ENCODE data around the gene PALB2. TPM values are rescaled to one million over a fixed set of nuclear protein-coding genes. Genes with fewer than 3 reads are reported as not detected.

The PALB2 gene
- total RNA-seq, 3 donors from 2014 or later = 10.4 to 18.6 (median 10.5) TPM

GRCh38 chr16:23557779-23558702 lies 83.1 kb downstream of the PALB2 start:
- no peak for TF ChIP-seq POLR2A (IDR thresholded peaks at IDR 0.05)
- TF ChIP-seq CTCF (IDR thresholded peaks at IDR 0.05) = no peak
- TF ChIP-seq POLR2AphosphoS5 (IDR thresholded peaks at IDR 0.05) = no peak
- H3K4me3 ChIP-seq = peak overlapping the region; percentile 92 to 98 (median 96)
- H3K36me3 ChIP-seq = peaks cover 6% of the 10 kb centered on the region
- H3K27me3 ChIP-seq = no peaks in the 10 kb centered on the region
- peak in 1 of 2 donors; percentile 32 for DNase-seq (ENCODE audit: low spot score in 2 of 2)
- intact Hi-C loops (cut with DNase I; ENCODE audit: low total_unique reads) = no loop called here
- peaks cover 0 to 12% of the 10 kb centered on the region in 2 donors for H3K4me1 ChIP-seq
- no peaks in the 10 kb centered on the region for H3K9me3 ChIP-seq
- H3K27ac ChIP-seq = peak overlapping the region; percentile 94 to 95

- Histone ChIP-seq H3K27ac (peak within 1 kb of the TSS; percentile 94 to 95), H3K4me1 (peaks cover 0 to 12% of the 10 kb centered on the region in 2 donors), H3K27me3 (no peaks in the 10 kb centered on the region), H3K9me3 (no peaks in the 10 kb centered on the region), H3K4me3 (peak within 1 kb of the TSS; percentile 92 to 98 (median 96)), H3K36me3 (no peaks in the 10 kb centered on the region)
- intact Hi-C loops (cut with DNase I; ENCODE audit: low total_unique reads) = no loop called here
- TF ChIP-seq POLR2A (IDR thresholded peaks at IDR 0.05) = no peak
- TF ChIP-seq CTCF (IDR thresholded peaks at IDR 0.05) = peak; percentile 90 to 97 (median 95)
- TF ChIP-seq POLR2AphosphoS5 (IDR thresholded peaks at IDR 0.05) = peak; percentile 71 to 77 (median 74)
- DNase-seq (ENCODE audit: low spot score in 2 of 2) = peak; percentile 97 to 98
Measured at GRCh38 chr16:23556881-23557778, 84.0 kb downstream of the PALB2 start, which contains the start of the genes EARS2 and UBFD1. Gene EARS2 (minus strand): TSS chr16:23557350. CDS start chr16:23557343, 7 bp downstream. Gene UBFD1 (plus strand): TSS chr16:23557727. CDS start chr16:23557743, 16 bp downstream.

GRCh38 chr16:23554536-23554935 lies 86.6 kb downstream of the PALB2 start:
- no peaks in the 10 kb centered on the region for H3K27me3 ChIP-seq
- peaks cover 0 to 12% of the 10 kb centered on the region in 2 donors for H3K4me1 ChIP-seq
- intact Hi-C loops (cut with DNase I; ENCODE audit: low total_unique reads) = no loop called here
- no peak overlapping the region for H3K27ac ChIP-seq
- H3K36me3 ChIP-seq = no peaks in the 10 kb centered on the region
- DNase-seq (ENCODE audit: low spot score in 2 of 2) = no peak
- H3K4me3 ChIP-seq = no peak overlapping the region
- TF ChIP-seq CTCF (IDR thresholded peaks at IDR 0.05) (no peak), POLR2AphosphoS5 (IDR thresholded peaks at IDR 0.05) (no peak), POLR2A (IDR thresholded peaks at IDR 0.05) (no peak)
- no peaks in the 10 kb centered on the region for H3K9me3 ChIP-seq

Other genes starting within 250 kb of the PALB2 start
- 10 to 100 TPM; 12.8 to 31.6 (median 29.2) TPM for gene COG7, start 188.1 kb downstream of the PALB2 start, total RNA-seq
- 10 to 100 TPM; 42.9 to 72.0 (median 61.9) TPM for gene GGA2, start 130.8 kb downstream of the PALB2 start, total RNA-seq
- 10 to 100 TPM; 22.4 to 25.9 (median 25.0) TPM for gene EARS2, start 84.0 kb downstream of the PALB2 start, total RNA-seq
- 10 to 100 TPM; 59.0 to 90.6 (median 65.2) TPM for gene UBFD1, start 83.6 kb downstream of the PALB2 start, total RNA-seq
- gene NDUFAB1, start 45.0 kb downstream of the PALB2 start, total RNA-seq = 10 to 100 TPM; 59.4 to 75.1 (median 64.6) TPM
- 10 to 100 TPM; 29.5 to 41.8 (median 41.3) TPM for gene DCTN5, start 156 bp upstream of the PALB2 start, total RNA-seq
- gene PLK1, start 37.6 kb upstream of the PALB2 start, total RNA-seq = 1 to 10 TPM in 2 of 3 donors, under 1 TPM in 1; 0.66 to 4.3 (median 1.3) TPM
- under 1 TPM in 1 of 3 donors, not detected in 2; 0.33 TPM for gene ERN2, start 71.9 kb upstream of the PALB2 start, total RNA-seq
- under 1 TPM in 2 of 3 donors, not detected in 1; 0.16 to 0.33 TPM for gene CHP2, start 113.7 kb upstream of the PALB2 start, total RNA-seq
- 1 to 10 TPM; 1.3 to 5.3 (median 4.7) TPM for gene PRKCB, start 194.7 kb upstream of the PALB2 start, total RNA-seq

All from breast epithelium (tissue), 4 donors.